IPS-NIHi7 (cell line): ENCODE measurements around the gene SCARF2.
"Not testable (repeated sequence)": the region's sequence is repeated elsewhere in the genome, so short reads cannot be mapped to it uniquely, and the experiment has no call there.

Source experiments
- DNase-seq: peaks from one replicate; pipeline ENCODE4 v3.0.0; 2012; ENCODE audit warnings: mixed read lengths; ENCODE audit errors: extremely low spot score

SCARF2 gene

DNA sequence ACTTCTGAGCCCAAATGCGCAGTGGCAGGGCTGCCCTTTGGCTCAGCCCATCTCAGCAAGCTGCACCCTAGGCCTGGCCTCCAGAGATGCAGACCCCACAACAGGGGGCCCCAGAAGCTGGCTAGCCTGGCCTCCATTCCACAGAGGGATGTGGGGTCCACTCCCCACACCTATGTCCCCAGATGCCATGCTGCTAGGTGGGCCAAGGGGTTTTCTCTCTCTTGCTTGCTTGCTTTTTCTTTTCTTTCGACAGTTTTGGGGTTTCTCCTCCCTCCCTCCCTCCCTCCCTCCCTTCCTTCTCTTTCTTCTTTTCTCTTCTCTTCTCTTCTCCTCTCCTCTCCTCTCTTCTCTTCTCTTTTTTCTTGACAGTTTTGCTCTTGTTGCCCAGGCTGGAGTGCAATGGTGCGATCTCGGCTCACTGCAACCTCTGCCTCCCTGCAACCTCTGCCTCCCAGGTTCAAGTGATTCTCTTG, 9.6 kb downstream of the SCARF2 start:
- no peak for DNase-seq

DNA sequence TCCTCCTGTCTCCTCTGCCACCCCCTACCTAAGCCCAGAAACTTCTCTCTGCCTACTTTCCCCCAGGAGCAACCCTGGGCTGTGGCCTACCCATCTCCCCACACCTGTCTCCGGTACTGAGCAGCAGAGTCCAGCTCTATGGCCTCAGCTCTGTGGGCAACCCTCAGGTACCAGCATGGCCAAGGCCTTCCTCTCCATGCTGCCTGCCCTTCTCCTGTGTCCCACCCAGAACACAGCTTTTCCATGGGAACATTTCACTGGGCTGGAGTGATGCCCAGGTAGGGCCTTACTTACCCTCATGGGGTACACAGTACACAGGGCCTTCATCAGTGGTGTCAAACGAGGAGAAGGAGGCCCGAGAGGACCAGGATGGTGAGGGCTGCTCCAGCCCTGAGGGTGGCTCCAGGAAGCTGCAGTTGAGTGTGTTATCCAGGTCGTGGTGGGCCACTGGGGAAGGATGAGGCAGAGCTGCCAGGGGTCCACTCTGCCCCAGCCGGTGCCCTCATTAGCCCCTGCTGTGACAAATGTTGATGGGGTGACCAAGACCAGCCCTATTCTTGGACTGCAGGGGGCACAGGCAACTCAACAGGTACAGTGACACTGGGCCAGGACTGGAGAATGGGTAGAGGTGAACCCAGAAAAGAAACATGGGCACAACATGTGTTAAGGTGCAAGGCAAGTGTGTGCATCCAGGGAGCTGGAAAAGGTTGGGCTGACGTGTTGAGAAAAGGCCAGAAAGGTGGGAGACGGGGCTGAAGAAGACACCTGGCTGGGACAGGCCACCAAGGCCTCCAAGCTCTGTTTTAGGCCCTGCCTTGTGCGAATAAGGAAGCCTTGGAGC, 10.3 kb downstream of the SCARF2 start:
- no peak for DNase-seq

DNA sequence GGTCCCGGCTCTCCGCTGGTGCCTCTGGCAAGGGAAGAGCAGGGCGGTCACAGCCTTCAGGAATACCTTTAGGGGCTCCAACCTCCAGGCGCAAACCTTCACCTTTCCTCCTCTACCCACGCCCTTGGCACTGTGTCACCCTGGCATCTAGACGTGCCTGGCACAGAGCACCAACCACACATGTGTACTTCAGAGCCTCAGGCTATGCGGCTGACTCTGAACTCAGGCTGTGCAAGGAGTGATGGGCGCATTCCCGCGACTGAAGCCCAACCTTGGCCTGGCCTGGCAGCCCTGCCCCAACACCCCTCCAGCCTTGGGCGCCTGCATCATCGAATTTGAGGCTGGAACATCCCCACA, 11.4 kb downstream of the SCARF2 start:
- DNase-seq = no peak

DNA sequence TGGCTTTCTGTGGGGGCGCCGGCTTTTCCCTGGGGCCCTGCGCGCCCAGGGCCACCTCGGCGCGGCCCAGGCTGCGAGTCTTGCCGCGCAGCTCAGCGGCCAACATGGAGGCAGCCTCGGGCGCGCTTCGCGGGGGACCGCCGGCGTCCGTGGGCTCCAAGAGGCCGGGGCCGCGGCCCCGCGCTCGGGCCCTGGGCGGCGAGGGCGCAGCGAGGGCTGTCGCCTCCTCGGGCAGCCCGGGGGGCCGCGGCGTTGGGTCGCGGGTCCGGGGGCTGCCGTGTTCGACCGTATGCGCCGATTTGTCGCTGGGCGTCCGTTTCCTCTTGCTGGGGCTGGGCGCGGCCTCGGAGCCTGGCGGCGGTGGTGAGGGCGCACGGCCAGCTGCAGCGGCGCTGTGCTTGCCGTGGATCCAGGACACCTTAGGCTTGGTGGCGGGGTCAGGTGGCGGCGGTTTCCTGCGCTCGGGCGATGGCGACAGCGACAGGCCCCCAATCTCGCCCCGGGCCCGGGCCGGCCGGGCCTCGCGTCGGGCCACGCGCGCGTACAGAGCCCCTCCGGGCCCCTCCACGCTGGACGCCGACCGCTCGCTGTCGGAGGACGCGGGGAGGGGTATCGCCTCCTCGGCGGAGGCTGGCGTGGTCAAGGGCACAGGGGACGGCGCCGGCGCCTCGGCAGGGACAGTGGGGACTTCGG, 11.9 kb downstream of the SCARF2 start:
- no peak for DNase-seq

DNA sequence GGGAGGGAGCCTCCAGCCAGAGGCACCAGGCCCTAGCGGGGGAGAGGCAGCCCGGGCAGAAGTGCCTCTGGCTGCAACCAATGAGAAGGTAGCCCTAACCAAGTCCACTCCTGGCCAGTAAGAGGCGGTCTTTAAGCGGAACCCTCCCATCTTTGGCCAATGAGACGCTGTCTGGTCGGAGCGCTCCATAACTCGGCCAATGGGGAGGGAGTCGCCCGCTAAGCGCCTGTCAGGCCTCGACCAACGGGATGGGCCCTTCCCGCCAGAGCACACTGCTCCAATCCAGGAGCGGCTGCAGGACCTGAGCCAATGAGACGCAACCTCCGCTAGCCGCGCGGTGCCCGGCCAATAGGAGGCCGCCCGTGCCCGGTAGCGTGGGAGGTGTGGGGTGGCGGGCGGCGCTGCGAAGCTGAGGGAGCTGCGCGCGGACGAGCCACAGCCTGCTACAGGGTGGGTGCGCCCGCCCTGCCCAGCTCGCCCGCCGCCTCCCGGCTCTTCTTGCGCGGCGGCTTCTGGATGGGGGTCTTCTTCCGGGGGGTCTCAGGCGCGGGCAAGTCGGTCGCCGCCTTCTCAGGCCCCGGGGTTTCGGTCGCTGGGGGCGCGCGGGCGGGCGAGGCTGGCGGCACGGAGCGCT, 12.6 kb downstream of the SCARF2 start:
- peak; percentile 82 for DNase-seq

DNA sequence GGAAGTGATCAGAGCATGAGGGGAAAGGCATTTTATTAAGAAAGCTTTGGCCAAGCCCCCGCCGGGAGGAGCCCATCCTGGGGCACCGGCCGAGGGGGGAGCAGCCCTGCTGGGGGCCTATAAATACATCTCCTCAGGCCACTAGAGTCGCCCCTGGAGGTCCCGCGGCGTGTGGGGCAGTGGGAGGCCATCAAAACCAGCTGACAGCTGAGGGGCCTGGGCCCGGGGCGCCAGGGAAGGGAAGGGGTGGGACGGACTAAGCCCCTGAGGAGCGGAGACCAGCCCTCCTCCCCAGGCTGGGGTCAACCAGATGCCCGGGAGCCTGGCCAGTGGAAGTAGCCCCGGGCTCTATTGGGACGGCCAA, 13.1 kb downstream of the SCARF2 start:
- DNase-seq = no peak

DNA sequence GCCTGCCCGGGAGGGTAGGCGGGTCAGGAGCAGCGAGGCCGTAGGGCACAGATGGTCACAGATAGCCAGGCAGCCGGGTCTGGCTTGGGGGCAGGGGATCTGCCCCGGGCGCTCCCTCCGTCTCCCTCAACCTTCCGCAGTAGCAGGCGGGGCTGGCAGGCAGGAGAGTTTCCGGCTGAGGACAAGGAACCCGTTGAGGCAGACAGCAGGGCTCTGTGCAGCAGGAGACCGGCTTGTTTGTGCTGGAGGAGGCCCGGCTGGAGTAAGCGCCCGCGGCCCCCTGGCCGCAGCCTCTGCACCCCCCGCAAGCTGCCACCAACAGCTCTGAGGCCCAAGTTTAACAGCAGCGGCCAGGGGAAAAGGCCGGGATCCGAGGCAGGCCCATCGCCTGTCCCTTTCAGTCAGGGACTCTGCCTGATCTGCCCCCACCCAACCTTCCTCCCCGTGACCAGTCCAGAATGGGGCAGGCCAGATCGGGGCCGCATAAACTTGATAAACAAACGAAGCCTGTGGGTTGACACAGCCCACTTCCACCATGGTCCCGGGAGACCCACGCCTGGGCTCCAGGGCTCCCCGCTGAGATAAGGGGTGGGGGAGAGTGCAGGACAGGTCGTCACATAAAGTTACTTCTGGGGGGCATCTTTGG, 13.6 kb downstream of the SCARF2 start:
- no peak for DNase-seq

DNA sequence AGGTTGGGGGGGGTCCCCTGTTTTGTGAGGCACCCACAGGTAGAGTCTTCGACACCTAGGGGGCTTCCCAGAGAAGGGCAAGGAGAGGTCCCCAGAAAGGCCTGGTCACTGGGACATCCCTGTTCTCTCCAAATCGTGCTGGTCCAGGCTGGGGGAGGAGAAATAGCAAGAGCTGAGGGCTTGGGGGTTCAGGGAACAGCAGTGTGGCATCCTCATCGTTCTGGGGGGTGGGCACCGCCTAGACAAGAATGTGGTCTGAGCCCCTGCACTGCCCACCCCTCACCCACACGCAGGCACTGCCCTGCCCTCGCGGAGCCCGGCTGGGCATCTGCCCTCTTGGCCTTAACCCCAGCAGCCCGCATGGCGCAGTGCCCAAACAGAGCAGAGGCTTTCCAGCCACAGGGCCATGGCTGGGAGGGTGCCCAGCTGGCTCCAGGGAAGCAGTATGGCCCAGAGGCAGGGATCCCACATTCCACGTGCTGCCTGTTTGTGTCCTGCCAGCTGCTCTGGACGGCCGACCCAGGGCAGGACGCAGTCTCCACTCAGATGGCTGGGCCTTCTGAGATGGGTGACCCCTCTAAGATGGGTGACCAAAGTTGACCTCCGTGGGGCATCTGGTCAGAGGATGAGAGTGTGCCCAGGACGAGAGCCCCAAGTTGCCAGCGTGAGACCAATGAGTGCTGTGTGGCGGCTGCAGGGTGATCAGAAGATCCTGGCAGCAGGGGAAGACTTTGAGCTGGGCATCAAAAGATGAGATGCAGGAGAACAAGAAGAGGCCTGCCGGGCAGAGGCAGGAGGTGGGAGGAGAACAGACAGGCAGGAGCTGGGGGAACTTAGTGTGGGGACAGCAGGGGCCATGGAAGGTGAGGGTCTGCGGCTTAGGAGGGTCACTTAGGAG, 14.4 kb downstream of the SCARF2 start:
- DNase-seq = no peak

DNA sequence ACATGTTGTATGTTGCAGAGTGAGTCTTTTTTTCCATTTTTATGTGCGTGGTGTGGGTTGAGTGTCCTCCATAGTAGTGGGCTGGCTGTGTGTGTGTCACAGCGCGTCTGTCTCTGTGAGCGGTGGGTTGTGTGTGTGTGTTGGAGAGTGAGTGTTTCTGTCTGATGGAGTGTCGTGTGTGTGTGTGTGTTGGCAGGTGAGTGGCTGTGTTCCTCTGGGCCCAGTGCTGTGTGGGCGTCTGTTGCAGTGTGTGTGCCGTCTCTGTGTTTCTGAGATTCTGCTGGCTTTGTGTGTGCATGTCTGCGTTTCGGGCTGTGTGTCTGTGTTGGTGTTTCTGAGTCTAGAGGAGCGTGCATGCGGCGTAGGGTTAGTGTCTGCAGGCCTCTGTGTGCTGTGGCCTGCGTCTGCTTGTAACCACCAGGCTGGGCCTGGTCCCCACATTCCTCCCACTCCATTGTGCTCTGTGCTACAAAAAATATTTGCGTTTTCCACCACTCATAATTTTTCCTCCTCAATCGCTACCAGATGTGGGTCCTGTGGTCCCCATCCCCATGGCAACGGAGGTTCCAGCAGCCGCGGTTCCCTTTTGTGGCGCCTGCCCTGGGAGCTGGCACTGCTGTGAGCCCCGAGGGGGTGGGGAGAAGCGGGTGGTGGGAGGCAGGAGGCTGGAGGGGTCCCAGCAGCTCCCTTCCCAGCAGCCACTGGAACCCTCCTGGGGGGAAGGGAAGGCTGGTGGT, 15.2 kb downstream of the SCARF2 start:
- DNase-seq = no peak

DNA sequence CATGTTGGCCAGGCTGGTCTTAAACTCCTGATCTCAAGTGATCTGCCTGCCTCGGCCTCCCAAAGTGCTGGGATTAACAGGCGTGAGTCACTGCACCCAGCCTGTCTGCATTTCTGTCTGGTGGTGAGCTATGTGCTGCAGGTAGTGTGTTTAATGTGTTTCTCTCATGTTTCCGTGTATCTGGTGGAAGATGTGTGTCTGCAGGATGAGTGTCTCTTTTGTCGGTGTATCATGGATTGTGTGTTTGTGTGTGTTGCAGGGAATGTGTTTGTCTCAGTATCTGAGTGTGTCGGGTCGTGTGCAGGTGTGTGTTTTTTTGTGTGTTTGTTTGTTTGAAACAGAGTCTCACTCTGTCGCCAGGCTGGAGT, 16.1 kb downstream of the SCARF2 start:
- no peak for DNase-seq

DNA sequence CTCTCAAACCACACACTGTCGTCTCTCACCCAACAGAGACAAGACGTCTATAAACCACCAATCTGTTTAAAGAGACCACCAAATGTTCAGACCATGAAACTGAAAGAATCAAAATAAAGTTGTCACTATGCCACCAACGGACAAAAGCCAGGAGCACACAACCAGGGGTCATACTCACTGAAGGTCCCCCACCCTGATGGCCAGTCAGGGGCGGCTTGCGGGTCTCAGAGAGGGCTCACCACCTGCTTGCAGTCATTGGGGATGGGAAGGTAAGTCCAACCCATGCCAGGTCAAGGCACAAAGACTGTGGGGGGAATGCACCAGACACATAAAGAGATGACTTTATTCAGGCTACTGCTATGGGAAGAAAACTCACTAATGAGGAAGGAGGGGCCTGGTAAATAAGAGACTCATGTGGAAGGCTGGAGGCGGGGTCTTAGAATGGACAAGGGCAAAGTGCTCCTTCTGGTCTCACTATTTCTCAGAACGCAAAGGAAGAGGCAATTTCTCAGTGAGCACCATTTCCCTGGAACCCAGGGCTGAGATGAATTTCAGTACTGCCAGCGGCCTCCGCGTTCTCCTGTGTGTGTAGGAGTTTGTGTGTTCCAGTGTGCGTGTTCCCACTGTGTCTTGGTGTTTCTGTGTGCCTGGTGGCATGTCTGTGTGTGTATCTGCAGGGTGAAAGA, 17.3 kb downstream of the SCARF2 start:
- no peak for DNase-seq

DNA sequence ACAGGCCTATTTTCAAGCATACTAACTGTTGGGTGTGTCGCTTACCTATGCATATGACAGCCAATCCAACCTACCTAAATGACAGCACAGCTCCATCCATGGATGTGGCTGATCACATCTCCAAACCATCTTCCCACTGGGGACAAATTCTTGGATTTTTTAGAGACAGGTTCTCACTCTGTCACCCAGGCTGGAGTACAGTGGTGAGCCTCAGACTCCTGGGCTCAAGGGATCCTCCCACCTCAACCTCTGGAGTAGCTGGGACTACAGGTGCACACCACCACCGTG, 18.0 kb downstream of the SCARF2 start:
- no peak for DNase-seq

DNA sequence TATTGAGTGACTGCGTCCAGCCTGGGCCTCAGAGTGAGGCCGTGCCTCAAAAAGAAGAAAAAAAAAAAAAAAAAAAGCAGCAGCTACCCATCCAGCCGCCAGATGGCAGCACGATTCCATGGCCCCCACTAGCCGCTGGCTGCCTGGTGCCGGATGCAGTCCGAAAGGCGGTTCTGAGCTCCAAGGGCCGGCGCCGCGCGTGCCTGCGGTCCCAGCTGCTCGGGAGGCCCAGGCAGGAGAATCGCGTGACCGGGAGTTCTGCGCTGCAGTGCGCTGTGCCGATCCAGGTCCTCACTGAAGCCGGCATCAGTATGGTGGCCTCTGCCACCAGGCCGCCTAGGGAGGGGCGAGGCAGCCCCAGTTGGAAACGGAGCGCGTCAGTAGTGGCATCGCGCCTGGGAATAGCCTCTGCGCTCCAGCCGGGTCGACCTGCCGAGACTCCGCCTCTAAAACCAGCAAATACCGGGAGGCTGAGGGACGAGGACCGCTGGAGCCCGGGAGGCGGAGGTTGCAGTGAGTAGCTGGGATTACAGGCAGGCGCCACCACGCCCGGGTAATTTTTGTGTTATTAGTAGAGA, 19.3 kb downstream of the SCARF2 start:
- peak; percentile 81 for DNase-seq

DNA sequence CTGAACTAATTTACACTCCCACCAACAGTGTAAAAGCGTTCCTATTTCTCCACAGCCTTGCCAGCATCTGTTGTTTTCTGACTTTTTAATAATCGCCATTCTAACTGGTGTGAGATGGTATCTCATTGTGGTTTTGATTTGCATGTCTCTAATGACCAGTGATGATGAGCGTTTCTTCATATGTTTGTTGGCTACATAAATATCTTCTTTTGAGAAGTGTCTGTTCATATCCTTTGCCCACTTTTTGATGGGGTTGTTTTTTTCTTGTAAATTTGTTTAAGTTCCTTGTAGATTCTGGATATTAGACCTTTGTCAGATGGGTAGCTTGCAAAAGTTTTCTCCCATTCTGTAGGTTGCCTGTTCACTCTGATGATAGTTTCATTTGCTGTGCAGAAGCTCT, 21.9 kb downstream of the SCARF2 start:
- DNase-seq = not testable (repeated sequence)

DNA sequence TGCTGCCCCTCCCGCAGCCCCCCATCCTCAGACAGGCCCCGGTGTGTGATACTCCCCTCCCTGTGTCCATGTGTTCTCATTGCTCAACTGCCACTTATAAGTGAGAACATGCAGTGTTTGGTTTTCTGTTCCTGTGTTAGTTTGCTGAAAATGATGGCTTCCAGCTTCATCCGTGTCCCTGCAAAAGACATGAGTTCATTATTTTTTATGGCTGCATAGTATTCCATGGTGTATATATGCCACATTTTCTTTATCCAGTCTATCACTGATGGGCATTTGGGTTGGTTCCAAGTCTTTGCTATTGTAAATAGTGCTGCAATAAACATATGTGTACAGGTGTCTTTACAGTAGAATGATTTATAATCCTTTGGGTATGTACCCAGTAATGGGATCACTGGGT, 22.4 kb downstream of the SCARF2 start:
- not testable (repeated sequence) for DNase-seq

DNA sequence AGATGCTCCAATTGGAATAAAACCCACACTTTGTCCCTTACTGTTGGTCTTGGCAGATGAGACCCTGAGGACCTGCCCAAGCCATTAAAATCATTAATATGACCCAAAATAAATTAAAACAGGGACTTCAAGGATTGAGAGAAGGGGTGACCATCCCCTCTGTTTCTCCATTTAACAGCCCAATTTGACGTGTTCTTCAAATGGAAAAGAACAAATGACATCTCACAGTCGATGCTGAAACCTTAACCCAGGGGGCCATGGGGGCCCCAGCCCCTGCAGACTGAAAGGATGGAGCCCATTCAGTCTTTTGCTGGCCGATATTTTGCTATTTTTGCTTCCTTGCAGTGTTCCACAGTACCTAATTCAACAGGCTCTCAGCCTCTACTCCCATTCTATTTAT, 23.2 kb downstream of the SCARF2 start:
- no peak for DNase-seq

DNA sequence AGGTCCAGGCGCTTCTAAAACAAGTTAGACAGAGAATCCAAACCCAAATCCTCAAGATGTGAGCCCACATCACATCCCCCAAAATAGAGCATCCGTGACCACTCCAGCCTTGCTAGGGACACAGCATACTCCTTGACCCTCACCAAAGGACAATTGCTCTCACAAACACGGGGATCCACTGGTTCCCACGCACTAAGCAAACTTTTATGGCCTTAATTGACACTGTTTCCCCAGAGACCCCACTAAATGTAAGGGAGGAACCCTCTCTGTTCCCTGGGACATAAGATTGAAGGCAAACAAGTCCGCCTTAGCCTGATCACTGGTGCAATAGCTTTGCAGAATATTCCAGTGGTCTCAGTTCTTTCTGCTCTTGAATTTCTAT, 23.6 kb downstream of the SCARF2 start:
- DNase-seq = no peak

DNA sequence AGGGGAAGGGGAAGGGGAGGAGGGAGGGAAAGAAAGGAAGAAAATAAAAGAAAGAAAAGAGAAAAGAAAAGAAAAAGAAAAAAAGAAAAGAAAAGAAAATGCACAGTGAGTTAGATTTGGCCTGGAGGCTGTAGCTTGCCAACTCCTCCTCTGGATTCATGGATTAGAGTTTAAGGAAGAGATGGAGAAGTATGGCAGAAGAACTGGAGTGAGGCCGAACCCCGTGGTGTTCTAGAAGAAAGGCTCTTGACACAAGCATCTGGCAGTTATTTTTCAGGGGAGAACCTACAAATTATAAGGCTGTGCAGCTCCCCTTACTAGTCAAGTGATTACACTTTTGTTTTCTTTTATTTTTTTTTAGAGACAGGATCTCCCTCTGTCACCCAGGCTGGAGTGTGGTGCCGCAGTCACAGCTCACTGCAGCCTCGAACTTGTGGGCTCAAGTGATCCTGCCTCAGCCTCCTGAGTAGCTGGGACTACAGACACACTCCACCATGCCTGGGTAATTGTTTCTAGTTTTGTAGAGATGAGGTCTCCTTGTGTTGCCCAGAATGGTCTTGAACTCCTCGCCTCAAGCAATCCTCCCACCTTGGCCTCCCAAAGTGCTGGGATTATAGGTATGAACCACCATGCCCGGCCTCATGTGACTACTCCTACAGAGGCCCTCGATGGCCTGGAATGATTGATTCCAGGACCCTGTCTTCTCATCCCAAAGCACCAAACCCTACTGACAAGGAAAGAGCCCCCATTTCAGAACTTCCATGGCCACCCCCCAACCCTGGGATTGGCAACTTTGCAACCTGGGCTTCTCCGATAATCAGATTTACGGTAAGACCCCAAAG, 24.2 kb downstream of the SCARF2 start:
- DNase-seq = no peak
